ENCODE results near the gene C11orf91.

DNA sequence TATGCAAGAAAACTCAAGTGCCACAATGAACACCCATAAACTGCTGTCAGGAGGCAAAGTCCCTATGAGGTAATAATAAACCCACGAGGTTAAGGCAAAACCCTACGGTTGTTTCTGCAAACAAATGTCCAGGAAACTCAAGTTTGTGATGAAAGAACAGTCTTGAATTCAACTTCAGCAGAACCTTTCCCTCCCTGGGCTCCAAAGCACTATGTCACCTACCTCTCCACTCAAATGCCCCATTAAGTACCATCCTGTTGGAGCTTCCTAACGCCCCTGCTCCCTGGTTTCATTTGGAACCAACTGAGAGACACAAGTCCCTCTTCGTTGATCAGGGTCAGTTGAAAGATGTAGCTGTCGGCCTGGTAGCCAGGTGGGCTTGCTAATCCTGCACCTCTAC lies 2.6 kb upstream of the C11orf91 start:
- TF ChIP-seq, protein P1, sequence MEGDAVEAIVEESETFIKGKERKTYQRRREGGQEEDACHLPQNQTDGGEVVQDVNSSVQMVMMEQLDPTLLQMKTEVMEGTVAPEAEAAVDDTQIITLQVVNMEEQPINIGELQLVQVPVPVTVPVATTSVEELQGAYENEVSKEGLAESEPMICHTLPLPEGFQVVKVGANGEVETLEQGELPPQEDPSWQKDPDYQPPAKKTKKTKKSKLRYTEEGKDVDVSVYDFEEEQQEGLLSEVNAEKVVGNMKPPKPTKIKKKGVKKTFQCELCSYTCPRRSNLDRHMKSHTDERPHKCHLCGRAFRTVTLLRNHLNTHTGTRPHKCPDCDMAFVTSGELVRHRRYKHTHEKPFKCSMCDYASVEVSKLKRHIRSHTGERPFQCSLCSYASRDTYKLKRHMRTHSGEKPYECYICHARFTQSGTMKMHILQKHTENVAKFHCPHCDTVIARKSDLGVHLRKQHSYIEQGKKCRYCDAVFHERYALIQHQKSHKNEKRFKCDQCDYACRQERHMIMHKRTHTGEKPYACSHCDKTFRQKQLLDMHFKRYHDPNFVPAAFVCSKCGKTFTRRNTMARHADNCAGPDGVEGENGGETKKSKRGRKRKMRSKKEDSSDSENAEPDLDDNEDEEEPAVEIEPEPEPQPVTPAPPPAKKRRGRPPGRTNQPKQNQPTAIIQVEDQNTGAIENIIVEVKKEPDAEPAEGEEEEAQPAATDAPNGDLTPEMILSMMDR (IDR thresholded peaks at IDR 0.05) = no peak
- TF ChIP-seq POLR2AphosphoS5 (IDR thresholded peaks at IDR 0.05) = no peak
- no peak for TF ChIP-seq POLR2A (IDR thresholded peaks at IDR 0.05)

Measured in breast epithelium (tissue), 3 donors.